PC-9 (cell line): Measurements from ENCODE around the gene VAV3. TPM values are rescaled to one million over a fixed set of nuclear protein-coding genes. Genes with fewer than 3 reads are reported as not detected.

Source experiments
- BruUV-seq: library from RNA; stranded (reverse); fragments of 400-500 nt; replicated peaks from 2 replicates; lab custom pipeline; 2021; lab: Mats Ljungman, UMichigan
- CTCF ChIA-PET: fragments of 300-600 bp; sonication (Branson Sonifier 250); formaldehyde crosslinking; loops from one replicate; lab custom pipeline; 2022; ENCODE audit warnings: antibody characterized with exemption; lab: Charles Lee
- POLR2A ChIA-PET: fragments of 300-600 bp; sonication (Branson Sonifier 250); formaldehyde crosslinking; loops from one replicate; lab custom pipeline; 2022; ENCODE audit warnings: antibody characterized with exemption; ENCODE audit not compliant: unreplicated experiment; lab: Charles Lee
- DNase-seq, 2 experiments: peaks; one replicate each; pipeline versions ENCODE4 v3.0.0 to v3.0.0-alpha.2; 2015 to 2022; ENCODE audit warnings: mixed read lengths in 1 of 2
- H2AFZ ChIP-seq: fragments of 200-600 bp; sonication (generic); 2 replicates; pipeline ENCODE4 v1.8.1; 2017; ENCODE audit warnings: antibody characterized with exemption
- H3F3A ChIP-seq: fragments of 200-600 bp; sonication (generic); 2 replicates; pipeline ENCODE4 v1.8.1; 2017; ENCODE audit warnings: antibody characterized with exemption, mild to moderate bottlenecking, low read depth; ENCODE audit not compliant: insufficient read depth
- H3K27ac ChIP-seq: fragments of 200-600 bp; sonication (generic); 2 replicates; pipeline ENCODE4 v1.6.1; 2016; ENCODE audit warnings: mixed run types
- H3K27me3 ChIP-seq: fragments of 200-600 bp; sonication (generic); 2 replicates; pipeline ENCODE4 v1.6.1; 2016; ENCODE audit warnings: low read depth, mixed run types; ENCODE audit not compliant: insufficient read depth
- H3K36me3 ChIP-seq: fragments of 200-600 bp; sonication (generic); 2 replicates; pipeline ENCODE4 v1.6.1; 2016; ENCODE audit warnings: low read depth, mixed run types
- H3K4me1 ChIP-seq: fragments of 200-600 bp; sonication (generic); replicated peaks from 2 replicates; pipeline ENCODE4 v1.6.1; 2016; ENCODE audit warnings: mixed run types; ENCODE audit not compliant: insufficient read depth
- H3K4me2 ChIP-seq: fragments of 200-600 bp; sonication (generic); 2 replicates; pipeline ENCODE4 v1.6.1; 2017; ENCODE audit warnings: mixed run types
- H3K4me3 ChIP-seq: fragments of 200-600 bp; sonication (generic); 2 replicates; pipeline ENCODE4 v1.6.1; 2016; ENCODE audit warnings: mixed run types
- H3K79me2 ChIP-seq: fragments of 200-600 bp; sonication (generic); 2 replicates; pipeline ENCODE4 v1.6.1; 2017; ENCODE audit warnings: low read depth, mixed run types
- H3K9me2 ChIP-seq: fragments of 200-600 bp; sonication (generic); 2 replicates; pipeline ENCODE4 v1.8.1; 2017; ENCODE audit warnings: mild to moderate bottlenecking; ENCODE audit not compliant: insufficient read depth
- H3K9me3 ChIP-seq: fragments of 200-600 bp; sonication (generic); 2 replicates; pipeline ENCODE4 v1.8.1; 2016; ENCODE audit warnings: low read depth; ENCODE audit not compliant: insufficient read depth
- H4K20me1 ChIP-seq: fragments of 200-600 bp; sonication (generic); 2 replicates; pipeline ENCODE4 v1.8.1; 2017; ENCODE audit not compliant: insufficient read depth
- CTCF ChIP-seq: fragments of 200-600 bp; sonication (generic); conservative IDR thresholded peaks from 2 replicates; pipeline ENCODE4 v1.6.1; 2017; ENCODE audit warnings: mixed run types, antibody characterized with exemption, mild to moderate bottlenecking, moderate library complexity
- EZH2 ChIP-seq: fragments of 200-600 bp; sonication (generic); IDR thresholded peaks from 2 replicates; pipeline ENCODE4 v1.8.0; 2017; ENCODE audit warnings: antibody characterized with exemption, low read depth
- intact Hi-C: fragments of 100-400 bp; cut with micrococcal nuclease; formaldehyde crosslinking; loops from one replicate; pipeline ENCODE4 v1.10.0; 2022; ENCODE audit not compliant: unreplicated experiment
- total RNA-seq: library from RNA; stranded (reverse); gene quantifications from 2 replicates; pipeline ENCODE4 v1.2.3, GENCODE V29; 2021

Gene VAV3
- total RNA-seq, 1 experiment from 2014 or later = 1.7 TPM

GRCh38 chr1:107990606-107991005 lies 25.6 kb upstream of the VAV3 start:
- no peaks in the 10 kb centered on the region for H4K20me1 ChIP-seq
- DNase-seq = no peak
- ChIA-PET CTCF (no interaction called here), POLR2A (no interaction called here)
- H3K4me2 ChIP-seq = no peak overlapping the region
- TF ChIP-seq CTCF (no peak), EZH2 (no peak)
- H3K36me3 ChIP-seq = no peaks in the 10 kb centered on the region
- no TSS peak for BruUV-seq
- H3F3A ChIP-seq = peaks cover 6% of the 10 kb centered on the region
- no peaks in the 10 kb centered on the region for H3K27me3 ChIP-seq
- H2AFZ ChIP-seq = no peak overlapping the region
- peaks cover 13% of the 10 kb centered on the region for H3K4me1 ChIP-seq
- no peaks in the 10 kb centered on the region for H3K9me2 ChIP-seq
- H3K27ac ChIP-seq = no peak overlapping the region
- H3K9me3 ChIP-seq = no peaks in the 10 kb centered on the region
- no peak overlapping the region for H3K4me3 ChIP-seq
- intact Hi-C loops = no loop called here
- no peaks in the 10 kb centered on the region for H3K79me2 ChIP-seq

- Histone ChIP-seq H2AFZ (no peak overlapping the region), H3K4me1 (no peaks in the 10 kb centered on the region), H4K20me1 (no peaks in the 10 kb centered on the region; the same call in 1 of the 2 replicates), H3K27ac (no peak overlapping the region), H3K9me3 (no peaks in the 10 kb centered on the region), H3K36me3 (no peaks in the 10 kb centered on the region), H3K79me2 (no peaks in the 10 kb centered on the region), H3K4me2 (no peak overlapping the region), H3K27me3 (no peaks in the 10 kb centered on the region), H3K4me3 (no peak overlapping the region), H3F3A (no peaks in the 10 kb centered on the region), H3K9me2 (no peaks in the 10 kb centered on the region)
- BruUV-seq = no TSS peak
- intact Hi-C loops = no loop called here
- POLR2A ChIA-PET = no interaction called here
- TF ChIP-seq CTCF = no peak
- TF ChIP-seq EZH2 = no peak
- CTCF ChIA-PET = no interaction called here
- no peak for DNase-seq
Observed at GRCh38 chr1:107981277-107981676, 16.3 kb upstream of the VAV3 start.

GRCh38 chr1:107979926-107980325 lies 14.9 kb upstream of the VAV3 start:
- no peaks in the 10 kb centered on the region for H3K36me3 ChIP-seq
- intact Hi-C loops = no loop called here
- no peak overlapping the region for H3K27ac ChIP-seq
- no TSS peak for BruUV-seq
- POLR2A ChIA-PET = no interaction called here
- CTCF ChIA-PET = no interaction called here
- no peaks in the 10 kb centered on the region for H3K9me3 ChIP-seq
- TF ChIP-seq CTCF (no peak), EZH2 (no peak)
- no peak for DNase-seq
- H4K20me1 ChIP-seq = no peaks in the 10 kb centered on the region; the same call in 1 of the 2 replicates
- H3K79me2 ChIP-seq = no peaks in the 10 kb centered on the region
- no peaks in the 10 kb centered on the region for H3K9me2 ChIP-seq
- H3K27me3 ChIP-seq = no peaks in the 10 kb centered on the region
- no peak overlapping the region for H2AFZ ChIP-seq
- no peak overlapping the region for H3K4me2 ChIP-seq
- no peaks in the 10 kb centered on the region for H3K4me1 ChIP-seq
- no peak overlapping the region for H3K4me3 ChIP-seq
- no peaks in the 10 kb centered on the region for H3F3A ChIP-seq
